Endometrium (tissue), 2 donors: ENCODE data around the gene ZBTB5.

ENCODE experiments used
- FAIRE-seq: peaks from 2 replicates; lab custom pipeline; 2012; peaks lifted over from hg19 to GRCh38; lab: Jason Lieb, UNC
- donor health status: control.
- donor health status: control.

Gene ZBTB5

GRCh38 chr9:37424204-37424685 is 41.0 kb downstream of the ZBTB5 start:
- no peak for FAIRE-seq

DNA sequence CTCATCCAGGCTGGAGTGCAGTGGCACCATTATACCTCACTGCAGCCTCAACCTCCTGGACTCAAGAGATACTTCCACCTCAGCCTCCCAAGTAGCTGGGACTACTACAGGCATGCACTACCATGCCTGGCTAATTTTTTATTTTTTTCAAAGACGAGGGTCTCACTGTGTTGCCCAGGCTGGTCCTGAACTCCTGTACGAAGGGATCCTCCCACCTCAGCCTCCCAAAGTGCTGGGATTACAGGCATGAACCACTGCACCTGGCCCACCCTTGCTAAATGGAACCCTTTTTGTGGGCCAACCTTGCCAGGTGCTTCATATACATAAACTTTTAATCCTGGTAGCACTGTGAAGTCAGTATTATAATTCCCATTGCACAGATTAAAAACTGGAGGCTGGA is 41.7 kb downstream of the ZBTB5 start:
- no peak for FAIRE-seq

GRCh38 chr9:37422289-37423104 is 42.8 kb downstream of the ZBTB5 start, which contains the start of gene GRHPR:
Gene GRHPR (plus strand): TSS chr9:37422696. CDS start chr9:37422751, 55 bp downstream.
- no peak for FAIRE-seq

- FAIRE-seq, result no peak
These were observed 43.3 kb downstream of the ZBTB5 start for GRCh38 chr9:37421914-37422288.

GRCh38 chr9:37420271-37421215 is 44.7 kb downstream of the ZBTB5 start:
- FAIRE-seq, result no peak

DNA sequence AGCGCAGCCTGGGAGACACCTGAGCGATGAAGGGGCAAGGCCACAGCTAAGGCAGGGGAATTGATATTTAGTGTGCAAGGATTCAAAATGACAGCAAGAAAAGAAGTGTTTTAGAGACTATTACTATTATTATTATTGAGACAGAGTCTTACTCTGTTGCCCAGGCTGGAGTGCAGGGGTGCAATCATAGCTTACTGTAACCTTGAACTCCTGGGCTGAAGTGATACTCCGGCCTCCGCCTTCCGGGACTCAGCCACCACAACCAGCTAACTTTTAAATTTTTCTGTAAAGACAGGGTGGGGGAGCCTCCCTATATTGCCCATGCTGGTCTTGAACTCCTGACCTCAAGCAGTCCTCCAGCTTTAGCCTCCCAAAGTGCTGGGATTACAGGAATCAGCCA is 46.0 kb downstream of the ZBTB5 start:
- no peak for FAIRE-seq

GRCh38 chr9:37417857-37418618 is 47.2 kb downstream of the ZBTB5 start:
- no peak for FAIRE-seq

DNA sequence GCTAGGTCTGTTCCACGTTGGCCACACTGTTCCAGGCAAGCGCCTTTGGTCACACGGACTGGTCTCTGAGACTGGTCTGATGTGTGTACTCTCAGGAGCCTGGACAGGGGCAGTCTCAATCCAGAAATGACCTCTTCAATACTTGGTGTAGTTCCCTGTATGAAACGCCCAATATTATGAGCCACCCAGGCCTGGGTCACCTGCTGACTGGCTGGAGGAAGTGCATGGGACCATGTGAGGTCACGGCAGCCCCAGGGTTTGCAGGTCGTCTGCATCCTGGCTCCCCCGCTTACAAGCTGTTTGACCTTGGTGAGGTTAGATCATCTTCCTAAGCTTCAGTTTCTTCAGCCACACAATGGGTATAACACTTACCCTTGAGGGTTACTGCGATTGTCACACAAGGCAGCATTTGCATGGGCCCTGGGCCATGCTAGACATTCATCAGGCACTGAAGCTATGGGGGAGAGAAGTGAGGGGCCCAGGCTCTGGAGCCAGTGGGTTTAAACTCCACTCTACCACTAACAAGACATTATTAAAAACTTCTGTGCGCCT is 47.9 kb downstream of the ZBTB5 start:
- no peak for FAIRE-seq

DNA sequence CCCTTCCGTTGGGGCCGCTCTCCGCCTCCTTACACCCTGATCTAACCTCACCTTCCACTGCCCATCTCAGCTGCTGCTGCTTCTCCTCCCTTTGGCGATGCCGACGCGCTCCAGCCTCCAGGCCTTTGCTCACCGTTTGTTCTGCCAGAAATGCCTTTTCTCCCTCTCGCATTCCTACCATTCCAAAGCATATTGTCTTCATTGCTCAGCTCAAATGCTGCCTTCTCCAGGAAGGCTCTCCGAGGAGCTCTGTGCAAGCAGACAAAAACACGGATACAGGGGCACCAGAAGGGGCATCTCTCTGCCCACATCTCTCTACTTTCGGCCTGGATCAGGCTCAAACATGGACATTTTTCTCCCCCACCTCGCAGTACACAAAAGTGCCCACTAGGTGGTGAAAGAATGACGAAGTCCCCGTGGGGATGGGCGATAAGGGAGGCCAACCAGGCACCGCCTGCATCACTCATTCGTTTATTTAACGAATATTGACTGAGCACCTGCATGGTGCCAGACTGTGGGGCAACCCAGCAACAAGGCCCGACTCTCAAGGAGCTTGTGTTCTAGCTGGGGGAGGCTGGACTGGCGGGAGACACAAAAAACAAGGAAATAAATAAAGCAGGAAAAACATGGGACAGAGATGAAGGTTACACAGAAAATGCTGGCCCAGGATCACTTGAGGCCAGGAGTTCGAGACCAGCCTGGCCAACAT is 50.1 kb downstream of the ZBTB5 start:
- no peak for FAIRE-seq

DNA sequence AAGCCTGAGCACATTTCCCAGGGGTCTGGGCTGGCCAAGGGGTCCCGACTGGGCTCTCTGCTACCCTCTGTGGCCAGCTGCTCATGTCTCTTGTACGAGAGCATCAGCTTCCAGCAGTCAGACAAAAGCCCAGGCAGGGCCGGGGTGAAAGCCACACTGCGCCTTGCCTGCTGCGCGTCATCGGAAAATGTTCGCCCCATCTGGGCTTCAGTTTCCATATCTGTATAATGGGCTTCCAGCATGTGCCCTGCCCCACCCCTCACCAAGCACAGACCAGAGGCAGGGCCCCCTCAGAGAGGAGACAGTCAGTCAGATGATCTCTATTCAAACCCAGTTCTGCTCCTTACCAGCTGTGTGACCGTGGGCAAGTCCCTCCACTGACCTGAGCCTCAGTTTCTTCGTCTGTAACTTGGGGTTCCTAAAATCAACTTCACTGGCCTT is 50.7 kb downstream of the ZBTB5 start:
- FAIRE-seq, result no peak

GRCh38 chr9:37413311-37413710 is 51.9 kb downstream of the ZBTB5 start:
- no peak for FAIRE-seq

GRCh38 chr9:37412431-37413151 is 52.7 kb downstream of the ZBTB5 start:
- FAIRE-seq, result no peak

GRCh38 chr9:37410969-37411785 is 54.1 kb downstream of the ZBTB5 start:
- no peak for FAIRE-seq

DNA sequence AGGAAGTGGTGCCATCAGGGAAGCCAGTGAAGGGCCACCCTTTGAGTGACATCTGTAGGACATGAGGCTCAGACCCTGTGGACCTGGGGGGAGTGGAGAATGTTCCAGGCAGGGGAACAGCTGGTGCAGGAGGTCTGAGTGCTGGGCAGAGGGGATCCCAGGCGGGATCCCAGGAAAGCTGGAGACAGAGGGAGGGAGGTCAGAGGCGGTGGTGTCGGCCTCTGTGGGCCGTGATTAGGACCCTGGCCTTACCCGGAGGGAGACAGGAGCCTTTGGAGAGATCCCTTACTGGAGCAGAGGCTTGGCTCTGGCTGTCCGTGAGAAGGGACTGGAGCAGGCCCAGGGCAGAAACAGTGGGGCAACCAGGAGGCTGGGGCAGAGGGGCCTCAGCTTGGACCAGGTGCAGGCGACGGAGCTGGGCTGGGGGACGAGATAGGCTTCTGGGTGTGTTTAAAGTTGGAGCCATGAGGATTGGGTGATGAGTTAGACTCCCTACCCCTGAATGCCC is 54.8 kb downstream of the ZBTB5 start:
- no peak for FAIRE-seq

- FAIRE-seq, result no peak
These were observed 56.1 kb downstream of the ZBTB5 start for GRCh38 chr9:37408933-37409710.

DNA sequence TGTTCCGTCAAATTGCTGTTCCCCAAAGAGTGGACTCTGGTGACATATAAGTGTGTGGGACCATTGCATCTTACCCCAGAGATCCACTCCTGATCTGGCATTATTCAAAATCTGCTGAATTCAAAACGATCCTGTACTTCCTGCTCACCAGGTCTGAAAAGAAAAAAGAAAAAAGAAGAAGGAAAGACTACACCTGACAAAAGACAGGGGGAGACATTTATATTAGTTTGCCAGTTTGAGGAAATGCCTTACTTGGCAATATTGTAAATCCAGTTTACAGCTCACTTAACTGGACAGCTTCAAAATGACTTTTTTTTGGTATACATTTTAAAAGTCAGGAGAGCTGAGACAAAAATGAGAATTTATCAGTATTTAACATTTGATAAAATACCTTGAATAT is 57.8 kb downstream of the ZBTB5 start:
- no peak for FAIRE-seq

DNA sequence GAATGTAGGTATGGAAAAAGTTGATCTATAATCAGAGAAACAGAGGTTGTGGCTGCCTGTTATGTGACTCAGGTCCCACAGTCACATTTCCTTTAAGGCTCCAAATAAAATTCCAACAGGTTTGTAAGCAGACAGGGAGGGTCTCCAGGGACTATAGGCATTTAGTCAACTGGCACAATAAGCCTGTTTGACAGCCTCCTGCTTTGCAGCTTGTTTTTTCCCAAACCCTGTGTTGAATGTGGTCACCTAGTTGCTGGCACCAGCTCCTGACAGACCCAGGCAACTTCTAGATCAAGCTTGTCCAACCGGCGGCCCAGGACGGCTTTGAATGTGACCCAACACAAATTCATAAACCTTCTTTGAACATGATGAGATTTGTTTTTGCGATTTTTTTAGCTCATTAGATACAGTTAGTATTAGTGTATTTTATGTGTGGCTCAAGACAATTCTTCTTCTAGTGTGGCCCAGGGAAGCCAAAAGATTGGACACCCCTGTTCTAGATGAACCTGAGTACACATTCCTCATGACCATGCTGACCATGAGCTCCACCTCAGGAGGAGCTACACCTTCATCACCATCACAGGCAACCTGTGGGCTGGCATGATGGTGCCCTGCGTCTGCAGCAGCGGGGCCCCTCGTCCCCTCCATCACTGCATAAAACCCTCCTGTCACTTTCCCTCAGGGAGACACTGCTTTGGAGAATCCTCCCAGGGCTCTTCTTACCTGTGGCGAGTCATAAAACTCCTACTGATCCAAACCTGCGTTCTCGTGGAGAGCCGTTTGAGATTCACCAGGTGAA is 58.4 kb downstream of the ZBTB5 start:
- FAIRE-seq, result no peak
